PC-3 (cell line): Measurements from ENCODE around the gene CCR4. TPM values are rescaled to one million over a fixed set of nuclear protein-coding genes. Genes with fewer than 3 reads are reported as not detected.
"Not testable (repeated sequence)": the region's sequence is repeated elsewhere in the genome, so short reads cannot be mapped to it uniquely, and the experiment has no call there.

Experiments used
- ATAC-seq: fragments of 200-7000 bp; cut with Tn5 transposase; 2 replicates; pipeline ENCODE4 v1.9.1; 2020; ENCODE audit warnings: mild to moderate bottlenecking, moderate library complexity
- BruUV-seq: library from RNA; stranded (reverse); fragments of 400-500 nt; replicated peaks from 2 replicates; lab custom pipeline; 2021; lab: Mats Ljungman, UMichigan
- CTCF ChIA-PET: fragments of 300-600 bp; sonication (Branson Sonifier 250); formaldehyde crosslinking; loops from one replicate; lab custom pipeline; 2022; ENCODE audit warnings: antibody characterized with exemption; lab: Charles Lee
- POLR2A ChIA-PET: fragments of 300-600 bp; sonication (Branson Sonifier 250); formaldehyde crosslinking; loops from one replicate; lab custom pipeline; 2022; ENCODE audit warnings: antibody characterized with exemption; ENCODE audit not compliant: unreplicated experiment; lab: Charles Lee
- DNase-seq: peaks from one replicate; pipeline ENCODE4 v3.0.0-alpha.2; 2015
- H2AFZ ChIP-seq: fragments of 300-600 bp; sonication (generic); 2 replicates; pipeline ENCODE4 v1.6.0; 2016; ENCODE audit warnings: antibody characterized with exemption, low read length
- H3F3A ChIP-seq: fragments of 300-600 bp; sonication (generic); one replicate; pipeline ENCODE4 v1.6.0; 2017; ENCODE audit warnings: antibody characterized with exemption, low read length, control low read depth, mild to moderate bottlenecking; ENCODE audit not compliant: unreplicated experiment
- H3K27ac ChIP-seq: fragments of 300-600 bp; sonication (generic); 2 replicates; pipeline ENCODE4 v1.5.1; 2016; ENCODE audit warnings: mild to moderate bottlenecking, low read length
- H3K27me3 ChIP-seq: fragments of 300-600 bp; sonication (generic); 2 replicates; pipeline ENCODE4 v1.6.1; 2016; ENCODE audit warnings: low read length, mixed read lengths
- H3K36me3 ChIP-seq: fragments of 300-600 bp; sonication (generic); 2 replicates; pipeline ENCODE4 v1.6.1; 2016; ENCODE audit warnings: low read depth, mixed run types, low read length, mixed read lengths
- H3K4me1 ChIP-seq: fragments of 300-600 bp; sonication (generic); 2 replicates; pipeline ENCODE4 v1.5.1; 2016; ENCODE audit warnings: low read length; ENCODE audit not compliant: insufficient read depth
- H3K4me2 ChIP-seq: fragments of 300-600 bp; sonication (generic); 2 replicates; pipeline ENCODE4 v1.6.0; 2016; ENCODE audit warnings: low read length
- H3K4me3 ChIP-seq: fragments of 300-600 bp; sonication (generic); 2 replicates; pipeline ENCODE4 v1.5.1; 2016; ENCODE audit warnings: mild to moderate bottlenecking, low read length, mixed read lengths
- H3K79me2 ChIP-seq: fragments of 300-600 bp; sonication (generic); 2 replicates; pipeline ENCODE4 v1.6.1; 2017; ENCODE audit warnings: low read length, mixed read lengths
- H3K9ac ChIP-seq: fragments of 300-600 bp; sonication (generic); 2 replicates; pipeline ENCODE4 v1.6.0; 2016; ENCODE audit warnings: mild to moderate bottlenecking, low read length
- H3K9me2 ChIP-seq: fragments of 300-600 bp; sonication (generic); replicated peaks from 2 replicates; pipeline ENCODE4 v1.6.1; 2016; ENCODE audit warnings: mixed run types, low read length, mixed read lengths
- H3K9me3 ChIP-seq: fragments of 300-600 bp; sonication (generic); 2 replicates; pipeline ENCODE4 v1.6.1; 2016; ENCODE audit warnings: low read length, mixed read lengths
- H4K20me1 ChIP-seq: fragments of 300-600 bp; sonication (generic); 2 replicates; pipeline ENCODE4 v1.6.1; 2016; ENCODE audit warnings: low read length, mixed read lengths
- CTCF ChIP-seq: fragments of 300-600 bp; sonication (generic); conservative IDR thresholded peaks from 2 replicates; pipeline ENCODE4 v1.5.1; 2017; ENCODE audit warnings: antibody characterized with exemption, low read depth, mild to moderate bottlenecking, low read length
- EZH2 ChIP-seq: fragments of 300-600 bp; sonication (generic); IDR thresholded peaks from one replicate; pipeline ENCODE4 v1.6.1; 2017; ENCODE audit warnings: antibody characterized with exemption, mild to moderate bottlenecking, low read length; ENCODE audit not compliant: unreplicated experiment
- EZH2phosphoT487 ChIP-seq: fragments of 300-600 bp; sonication (generic); IDR thresholded peaks from 2 replicates; pipeline ENCODE4 v1.6.1; 2018; ENCODE audit warnings: mild to moderate bottlenecking, antibody characterized with exemption, low read length, borderline replicate concordance
- intact Hi-C: fragments of 100-400 bp; cut with micrococcal nuclease; formaldehyde crosslinking; loops from 2 replicates; pipeline ENCODE4 v1.9.0; 2023
- total RNA-seq: library from RNA; depleted of rRNA; stranded (reverse); fragments of >200 nt; gene quantifications from 2 replicates; pipeline ENCODE4 v1.2.3, GENCODE V29; 2014

CCR4 gene
- total RNA-seq, 1 experiment from 2014 or later: 0.29 TPM

GRCh38 chr3:32945136-32945535 is 6.3 kb upstream of the CCR4 start:
- H3F3A ChIP-seq: no peaks in the 10 kb centered on the region
- H3K27me3 ChIP-seq: no peaks in the 10 kb centered on the region
- DNase-seq (peak; percentile 93), ATAC-seq (peak; percentile 89)
- ChIA-PET POLR2A (interaction anchor here (0.6 kb wide), 1 partner anchor 166 kb away, joined by 6 read pairs; no protein-coding TSS in a partner anchor), CTCF (no interaction called here)
- TF ChIP-seq EZH2phosphoT487: no peak
- TF ChIP-seq CTCF: peak; percentile 64
- no peak for TF ChIP-seq EZH2
- H3K36me3 ChIP-seq: no peaks in the 10 kb centered on the region
- H3K9ac ChIP-seq: no peak overlapping the region
- no TSS peak for BruUV-seq
- no peaks in the 10 kb centered on the region for H3K79me2 ChIP-seq
- 0 out of 2 replicates have a peak, but pooled peaks cover 6% of the 10 kb centered on the region for H3K4me1 ChIP-seq
- H2AFZ ChIP-seq: 0 out of 2 replicates have a peak overlapping the region, but pooled peaks have one; percentile 30
- no peak overlapping the region for H3K4me2 ChIP-seq
- no peaks in the 10 kb centered on the region for H3K9me3 ChIP-seq
- intact Hi-C loops: loop anchor here (5.0 kb wide), 2 partner anchors 427 to 842 kb away; no protein-coding TSS in a partner anchor
- H3K4me3 ChIP-seq: no peak overlapping the region
- no peaks in the 10 kb centered on the region for H3K9me2 ChIP-seq
- H4K20me1 ChIP-seq: no peaks in the 10 kb centered on the region
- H3K27ac ChIP-seq: 0 out of 2 replicates have a peak overlapping the region, but pooled peaks have one; percentile 7

GRCh38 chr3:32945598-32945997 is 5.8 kb upstream of the CCR4 start:
- H3K27ac ChIP-seq, H3K79me2 ChIP-seq, BruUV-seq, ATAC-seq, H3K4me3 ChIP-seq, H3K36me3 ChIP-seq, H4K20me1 ChIP-seq, H3K9me2 ChIP-seq, H3F3A ChIP-seq, H3K27me3 ChIP-seq, DNase-seq, H3K4me1 ChIP-seq, H2AFZ ChIP-seq, H3K4me2 ChIP-seq, H3K9ac ChIP-seq, H3K9me3 ChIP-seq, CTCF ChIA-PET: not testable (repeated sequence)
- POLR2A ChIA-PET: interaction anchor here (0.6 kb wide), 1 partner anchor 165 kb away, joined by 6 read pairs; no protein-coding TSS in a partner anchor
- intact Hi-C loops: loop anchor here (5.0 kb wide), 2 partner anchors 427 to 842 kb away; no protein-coding TSS in a partner anchor

- H3K4me2 ChIP-seq: no peak overlapping the region
- ChIA-PET CTCF (interaction anchor here (0.5 to 1.2 kb wide), 2 partner anchors 426 to 976 kb away, joined by 6 to 12 read pairs; no protein-coding TSS in a partner anchor), POLR2A (no interaction called here)
- no peaks in the 10 kb centered on the region for H3K36me3 ChIP-seq
- BruUV-seq: no TSS peak
- ATAC-seq (peak; percentile 23), DNase-seq (no peak)
- no peak overlapping the region for H3K27ac ChIP-seq
- no peaks in the 10 kb centered on the region for H3K27me3 ChIP-seq
- H3K9me3 ChIP-seq: no peaks in the 10 kb centered on the region
- no peaks in the 10 kb centered on the region for H3K79me2 ChIP-seq
- no peak overlapping the region for H3K4me3 ChIP-seq
- intact Hi-C loops: loop anchor here (1.0 to 5.0 kb wide), 3 partner anchors 127 to 840 kb away; no protein-coding TSS in a partner anchor
- H2AFZ ChIP-seq: no peak overlapping the region
- no peaks in the 10 kb centered on the region for H3F3A ChIP-seq
- H3K4me1 ChIP-seq: 0 out of 2 replicates have a peak, but pooled peaks cover 6% of the 10 kb centered on the region
- TF ChIP-seq EZH2phosphoT487: no peak
- TF ChIP-seq EZH2: no peak
- TF ChIP-seq CTCF: no peak
- H4K20me1 ChIP-seq: no peaks in the 10 kb centered on the region
- H3K9me2 ChIP-seq: no peaks in the 10 kb centered on the region
- H3K9ac ChIP-seq: no peak overlapping the region
Measured at GRCh38 chr3:32946973-32947788, 4.3 kb upstream of the CCR4 start.
